ENCODE results near the gene FIZ1.
"Not testable (repeated sequence)": the region's sequence is repeated elsewhere in the genome, so short reads cannot be mapped to it uniquely, and the experiment has no call there.

- not testable (repeated sequence) for TF ChIP-seq POLR2A (IDR thresholded peaks at IDR 0.05; ENCODE audit: low read depth, low read length); TAF1 (IDR thresholded peaks at IDR 0.05; ENCODE audit: borderline replicate concordance, low read depth, low read length)
Observed at GRCh38 chr19:55569477-55569876, 29.8 kb downstream of the FIZ1 start.
